Inflammatory macrophage treated with lipopolysaccharide for 4 hours (primary cell): Measurements from ENCODE around the gene ZGRF1.
"Not testable (repeated sequence)": the region's sequence is repeated elsewhere in the genome, so short reads cannot be mapped to it uniquely, and the experiment has no call there.

Source experiments
- DNase-seq: peaks from one replicate; pipeline ENCODE4 v3.0.0-alpha.2; 2020

ZGRF1 gene

GRCh38 chr4:112515198-112516065, 121.3 kb downstream of the ZGRF1 start:
- peak; percentile 30 for DNase-seq

- no peak for DNase-seq
Observed at GRCh38 chr4:112514647-112515197, 122.0 kb downstream of the ZGRF1 start.

GRCh38 chr4:112513971-112514646, 122.6 kb downstream of the ZGRF1 start:
- no peak for DNase-seq

DNA sequence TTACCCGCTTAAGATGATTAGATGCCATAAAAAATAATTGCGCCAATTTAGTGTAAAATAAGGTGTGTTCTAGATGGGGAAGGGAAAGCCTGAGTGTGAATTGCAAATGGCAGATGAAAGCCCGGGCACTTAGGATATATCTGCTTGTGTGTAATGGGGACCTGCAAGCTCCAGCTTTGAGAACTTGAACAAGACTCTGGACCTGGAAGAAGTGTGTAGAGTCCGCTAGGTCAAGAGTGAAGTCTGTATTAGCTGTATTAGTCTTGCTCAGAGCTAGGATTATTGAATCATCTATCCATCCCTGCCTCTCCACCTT, 124.9 kb downstream of the ZGRF1 start:
- DNase-seq = no peak

DNA sequence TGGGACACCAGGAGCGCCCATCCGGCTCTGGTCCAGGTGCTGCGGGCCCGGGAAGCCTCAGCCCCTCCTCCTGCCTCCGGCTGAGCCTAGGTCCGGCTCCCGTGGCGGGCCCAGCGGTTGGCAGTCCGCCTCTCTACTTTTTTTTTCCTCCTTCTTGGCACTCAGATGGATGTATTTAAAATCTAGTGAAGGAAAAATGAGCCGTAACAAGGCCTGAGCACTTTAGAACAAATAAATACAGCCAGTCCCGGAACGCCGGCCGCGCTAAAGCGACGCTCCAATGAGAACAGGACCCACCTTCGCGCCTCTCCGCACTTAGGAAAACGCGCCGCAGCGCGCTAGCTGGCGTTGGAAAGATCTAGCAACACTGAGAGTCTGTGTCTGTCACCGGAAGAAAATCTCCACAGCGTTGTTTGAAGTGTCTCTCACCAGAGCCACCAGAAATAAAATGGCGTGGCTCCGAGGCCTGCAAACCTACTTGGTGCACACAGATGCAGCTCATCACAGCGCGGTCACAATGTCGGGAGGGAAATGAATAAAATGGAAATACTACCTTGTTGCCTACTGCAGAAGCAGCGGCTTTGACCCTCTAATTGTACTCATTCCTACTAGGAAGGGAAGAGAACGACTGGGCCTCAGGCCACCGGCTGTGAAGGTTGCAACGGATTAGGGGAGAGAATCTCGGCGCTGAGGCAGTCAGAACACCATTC, 125.5 kb downstream of the ZGRF1 start:
- DNase-seq = no peak

DNA sequence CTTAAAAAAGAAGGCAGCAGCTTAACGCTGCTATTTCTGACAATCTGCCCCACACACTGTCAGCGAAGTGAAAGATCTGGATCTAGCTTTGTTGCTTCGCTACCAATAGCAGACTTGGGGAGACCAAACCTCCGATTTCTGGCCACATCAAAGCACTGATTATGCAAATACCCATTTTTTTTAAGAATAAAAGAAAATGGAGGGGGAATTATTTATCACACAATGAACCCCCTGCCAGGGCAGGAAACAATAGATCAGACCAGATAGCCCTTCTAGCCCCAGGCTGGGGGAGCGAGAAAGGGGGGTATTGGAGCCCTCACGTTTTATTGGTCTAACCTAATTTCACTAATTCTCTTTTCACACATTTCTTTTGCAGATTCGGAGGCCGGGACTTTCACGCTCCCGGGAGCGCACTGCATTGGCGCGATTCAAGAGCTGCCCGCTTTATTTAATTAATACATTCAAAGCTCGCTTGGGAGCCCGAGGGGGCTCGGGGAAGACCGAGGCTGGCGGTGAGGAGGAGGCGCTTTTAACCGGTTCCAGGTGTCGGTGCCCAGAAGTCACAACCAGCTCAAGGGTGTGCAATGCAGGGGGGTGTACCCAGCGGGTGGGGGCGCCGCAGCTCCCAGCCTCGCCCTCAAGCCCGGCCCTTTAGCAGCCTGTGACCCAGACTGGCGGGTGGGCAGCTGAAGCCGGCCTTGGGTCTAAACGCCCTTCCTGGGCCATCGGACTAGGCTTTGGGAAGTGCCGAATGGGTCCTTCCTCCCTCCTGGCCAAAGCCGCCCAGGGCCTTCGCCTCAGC, 126.2 kb downstream of the ZGRF1 start:
- no peak for DNase-seq

DNA sequence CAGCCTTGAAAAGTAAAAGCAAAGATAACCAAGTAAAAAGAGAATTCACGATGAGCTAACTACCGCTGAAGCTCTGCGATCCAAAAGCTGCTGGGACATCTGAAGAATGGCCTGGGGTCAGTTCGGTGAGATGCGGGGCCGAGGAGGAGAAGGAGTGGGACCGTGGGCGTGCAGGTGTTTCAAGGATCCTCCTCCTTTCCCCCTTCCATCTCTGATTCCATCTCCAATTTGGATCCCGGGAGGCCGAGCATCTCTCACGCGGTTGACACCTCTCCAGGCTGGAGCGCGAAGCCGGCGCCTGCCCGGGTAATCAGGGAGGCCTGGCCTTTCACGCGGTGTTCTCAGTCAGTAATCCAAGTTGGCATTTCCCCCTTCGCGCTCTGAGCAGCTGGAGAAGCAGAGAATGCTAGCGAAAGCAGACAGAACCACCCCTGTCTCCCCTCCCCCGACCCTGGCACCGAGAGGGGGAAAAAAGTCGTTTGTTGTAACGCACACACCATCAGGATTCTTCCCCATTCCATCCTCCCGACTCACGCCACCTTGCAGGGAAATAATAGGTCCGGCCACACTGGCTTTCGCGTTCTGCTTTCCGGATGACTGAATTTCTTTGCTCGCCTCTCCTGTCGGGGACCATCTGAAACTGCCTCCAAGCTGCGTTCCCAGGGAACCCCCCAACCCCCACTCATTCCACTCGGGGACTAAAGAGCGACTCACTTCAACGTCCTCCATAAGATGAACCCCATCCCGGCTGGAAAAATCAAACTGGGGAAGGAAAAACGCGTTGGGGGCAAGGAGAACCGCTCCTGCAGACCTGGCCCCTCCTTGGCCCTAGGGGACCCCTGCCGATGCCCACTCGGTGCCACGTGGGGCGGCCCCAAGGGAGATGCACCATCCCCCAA, 127.2 kb downstream of the ZGRF1 start:
- DNase-seq = no peak

DNA sequence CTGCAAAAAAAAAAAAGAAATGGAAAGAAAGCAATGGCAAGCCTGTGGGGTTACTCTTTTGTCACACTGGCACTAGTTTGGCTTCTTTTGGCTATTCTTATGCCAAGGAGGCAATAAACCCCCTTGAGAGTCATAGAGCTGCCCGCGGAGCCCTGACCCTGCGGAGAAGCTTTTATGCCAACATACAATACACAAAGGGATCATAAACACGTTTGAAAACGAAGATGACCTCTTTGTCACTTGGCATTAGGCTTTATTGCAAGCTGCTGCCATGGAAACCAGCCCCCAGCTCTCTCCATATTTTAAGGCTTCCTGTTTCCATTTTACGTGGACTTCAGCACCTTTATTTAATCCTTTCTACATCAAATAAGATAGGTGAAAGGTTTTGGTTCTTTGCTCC, 128.4 kb downstream of the ZGRF1 start:
- DNase-seq = no peak

GRCh38 chr4:112504807-112505206, 131.9 kb downstream of the ZGRF1 start:
- DNase-seq = no peak

DNA sequence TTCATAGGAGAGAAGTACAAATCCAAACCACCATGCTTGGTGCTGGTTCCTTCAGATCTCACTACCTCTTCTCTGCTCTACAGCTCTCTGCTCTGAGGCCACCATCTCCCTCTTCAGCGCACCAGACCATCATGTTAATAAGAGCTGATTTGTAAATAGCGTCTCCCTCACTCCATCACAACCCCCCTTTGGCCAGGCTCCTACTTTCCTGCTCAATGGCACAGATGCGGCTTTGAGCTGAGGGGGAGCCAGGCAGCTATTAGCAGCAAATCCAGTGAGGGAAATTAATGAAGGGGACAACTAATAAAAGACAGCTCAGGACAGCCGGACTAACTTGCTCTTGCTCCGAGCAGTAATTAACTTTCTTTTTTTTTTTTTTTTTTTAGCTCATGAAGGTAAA, 133.8 kb downstream of the ZGRF1 start:
- DNase-seq = no peak

DNA sequence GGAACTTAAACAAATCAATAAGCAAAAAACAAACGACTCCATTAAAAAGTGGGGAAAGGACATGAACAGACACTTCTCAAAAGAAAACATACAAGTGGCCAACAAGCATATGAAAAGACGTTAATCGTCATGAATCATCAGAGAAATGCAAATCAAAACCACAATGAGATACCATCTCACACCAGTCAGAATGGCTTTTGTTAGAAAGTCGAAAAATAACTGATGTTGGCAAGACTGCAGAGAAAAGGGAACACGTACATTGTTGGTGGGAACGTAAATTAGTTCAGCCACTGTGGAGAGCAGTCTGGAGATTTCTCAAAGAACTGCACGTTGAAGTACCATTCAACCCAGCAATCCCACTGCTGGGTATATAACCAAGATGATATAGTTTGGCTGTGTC, 144.4 kb downstream of the ZGRF1 start:
- no peak for DNase-seq

DNA sequence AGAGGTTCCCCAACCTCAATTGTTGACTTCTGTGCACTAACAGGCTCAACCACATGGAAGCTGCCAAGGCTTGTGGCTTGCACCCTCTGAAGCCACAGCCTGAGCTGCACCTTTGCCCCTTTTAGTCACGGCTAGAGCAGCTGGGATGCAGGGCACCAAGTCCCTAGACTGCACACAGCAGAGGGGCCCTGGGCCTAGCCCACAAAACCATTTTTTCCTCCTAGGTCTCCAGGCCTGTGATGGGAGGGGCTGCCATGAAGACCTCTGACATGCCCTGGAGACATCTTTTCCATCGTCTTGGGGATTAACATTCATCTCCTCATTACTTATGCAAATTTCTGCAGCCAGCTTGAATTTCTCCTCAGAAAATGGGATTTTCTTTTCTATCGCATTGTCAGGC, 145.9 kb downstream of the ZGRF1 start:
- not testable (repeated sequence) for DNase-seq
